ENCODE results near the gene KIRREL3.
A peak's percentile ranks its signal among the peaks of the same experiment; 100 is the strongest.

The KIRREL3 gene

DNA sequence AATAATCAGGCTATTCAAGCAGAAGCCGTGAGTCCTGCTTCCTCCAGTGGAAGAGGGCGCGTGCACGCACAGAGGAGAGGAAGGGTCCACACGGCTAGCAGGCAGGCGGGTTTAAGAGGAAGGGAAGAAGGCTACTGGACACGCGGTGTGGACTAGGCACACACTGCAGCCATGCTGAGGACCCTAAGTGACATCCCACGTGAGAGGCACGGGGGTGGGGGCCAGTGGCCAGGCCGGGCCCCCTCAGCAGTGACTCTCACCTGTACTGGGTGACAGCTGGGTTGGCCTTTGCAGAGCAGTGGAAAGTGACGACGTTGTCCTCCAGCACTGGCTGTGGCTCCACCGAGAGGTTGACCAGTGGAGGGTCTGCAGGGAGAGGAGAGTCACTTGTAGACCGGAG lies 544.5 kb downstream of the KIRREL3 start:
- DNase-seq: no peak

DNA sequence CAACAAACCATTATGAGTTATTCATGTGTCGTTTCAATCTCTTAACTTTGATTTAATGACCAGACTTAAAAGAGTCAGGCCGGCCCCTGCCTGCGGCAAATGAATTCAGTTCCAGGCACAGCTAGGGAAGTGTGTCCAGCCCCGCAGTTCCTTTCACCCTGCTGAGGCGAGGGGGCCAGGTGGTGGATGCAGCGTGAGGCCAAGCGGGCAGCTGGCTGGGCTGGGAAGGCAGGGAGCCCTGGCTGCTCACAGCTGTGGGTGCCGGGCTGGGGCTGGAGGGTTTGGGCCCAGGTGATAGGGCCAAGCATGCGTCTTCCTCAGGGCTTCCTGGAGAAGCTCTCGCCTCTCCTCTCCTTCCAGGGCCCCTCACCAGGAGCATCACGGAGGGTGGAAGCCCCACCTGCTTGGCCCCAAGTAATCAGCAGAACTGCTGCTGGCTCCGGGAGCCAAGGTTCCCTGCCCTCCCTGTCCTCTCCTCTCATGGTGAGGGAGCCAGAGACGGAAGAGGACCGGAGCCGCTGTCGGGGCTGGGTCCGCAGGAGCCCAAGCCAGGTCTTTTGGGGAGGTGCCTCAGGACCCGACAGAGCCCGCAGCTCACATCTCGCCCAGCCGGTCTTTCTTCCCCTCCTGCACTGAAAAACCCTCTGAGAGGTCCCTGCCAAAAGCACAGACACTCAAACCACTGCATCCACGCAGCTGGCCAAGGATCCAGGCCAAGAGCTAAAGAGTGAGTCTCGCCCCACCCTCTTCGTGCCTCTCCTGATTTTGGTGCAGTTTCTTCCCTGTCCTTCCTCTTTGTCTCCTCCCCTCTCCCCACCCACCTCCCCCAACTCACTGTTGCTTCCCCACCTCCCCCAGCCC lies 548.1 kb downstream of the KIRREL3 start:
- DNase-seq: no peak

GRCh38 chr11:126451211-126451802 lies 549.3 kb downstream of the KIRREL3 start:
- DNase-seq: no peak

DNA sequence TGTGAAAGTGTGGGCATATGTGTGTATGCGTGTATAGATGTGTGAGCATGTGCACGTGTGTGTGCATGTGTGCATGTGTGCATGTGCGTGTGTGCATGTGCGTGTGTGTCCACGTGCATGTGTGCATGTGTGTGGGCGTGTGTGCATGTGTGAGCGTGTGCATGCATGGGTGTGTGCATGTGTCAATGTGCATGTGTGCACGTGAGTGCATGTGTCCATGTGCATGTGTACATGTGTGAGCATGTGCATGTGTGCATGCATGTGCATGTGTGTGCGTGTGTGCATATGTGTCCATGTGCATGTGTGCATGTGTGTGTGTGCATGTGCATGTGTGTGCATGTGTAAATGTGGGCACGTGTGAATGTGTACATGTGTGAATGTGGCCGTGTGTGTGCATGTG lies 549.8 kb downstream of the KIRREL3 start:
- no peak for DNase-seq

DNA sequence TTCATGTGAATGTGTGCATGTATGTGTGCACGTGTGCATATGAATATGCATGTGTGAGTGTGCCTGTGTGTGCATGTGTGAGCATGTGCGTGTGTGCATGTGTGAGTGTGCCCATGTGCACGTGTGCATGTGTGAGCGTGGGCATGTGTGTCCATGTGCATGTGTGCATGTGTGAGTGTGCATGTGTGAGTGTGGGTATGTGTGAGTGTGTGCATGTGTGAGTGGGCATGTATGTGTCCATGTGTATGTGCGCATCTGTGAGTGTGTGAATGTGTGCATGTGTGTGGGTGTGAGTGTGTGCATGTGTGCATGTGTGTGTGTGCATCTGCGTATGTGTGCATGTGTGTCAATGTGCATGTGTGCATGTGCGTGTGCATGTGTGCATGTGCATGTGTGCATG lies 550.4 kb downstream of the KIRREL3 start:
- no peak for DNase-seq

DNA sequence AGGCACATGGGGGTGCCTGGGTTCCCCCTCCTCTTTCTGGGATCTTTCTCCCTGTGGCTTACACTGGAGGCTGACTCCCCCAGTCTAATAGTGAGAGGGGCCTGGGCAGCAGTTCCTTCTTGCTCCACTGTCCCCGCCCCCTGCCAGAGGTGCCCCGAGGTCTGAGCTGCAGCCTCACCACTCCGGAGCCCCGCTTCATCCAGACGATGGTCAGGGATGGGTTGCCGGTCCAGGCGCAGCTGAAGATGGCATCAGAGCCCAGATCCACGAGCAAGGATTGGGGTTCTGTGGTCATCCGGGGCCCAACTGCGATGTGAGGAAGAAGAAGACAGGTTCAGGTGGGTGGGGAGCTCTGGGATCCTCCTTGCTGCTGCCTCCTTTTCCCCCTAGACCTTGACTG lies 554.0 kb downstream of the KIRREL3 start:
- DNase-seq: no peak

DNA sequence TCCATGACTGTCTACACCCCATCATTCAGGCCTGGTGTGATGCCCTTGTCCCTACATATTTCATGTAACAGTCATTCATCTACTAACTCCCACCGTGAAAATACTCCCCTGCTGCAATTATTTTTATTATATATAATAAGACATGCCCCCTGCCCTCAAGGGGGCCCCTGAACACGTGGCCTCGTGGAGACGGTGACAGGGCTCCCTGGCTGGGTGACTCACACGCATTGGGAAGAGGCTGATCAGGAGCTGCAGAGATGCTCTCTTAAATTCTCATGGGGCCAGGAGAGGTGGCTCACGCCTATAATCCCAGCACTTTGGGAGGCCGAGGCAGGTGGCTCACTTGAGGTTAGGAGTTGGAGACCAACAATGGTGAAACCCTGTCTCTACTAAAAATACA lies 556.5 kb downstream of the KIRREL3 start:
- no peak for DNase-seq

GRCh38 chr11:126443120-126443519 lies 557.5 kb downstream of the KIRREL3 start:
- peak; percentile 5 for DNase-seq

GRCh38 chr11:126440792-126441514 lies 559.6 kb downstream of the KIRREL3 start:
- peak; percentile 76 for DNase-seq

DNA sequence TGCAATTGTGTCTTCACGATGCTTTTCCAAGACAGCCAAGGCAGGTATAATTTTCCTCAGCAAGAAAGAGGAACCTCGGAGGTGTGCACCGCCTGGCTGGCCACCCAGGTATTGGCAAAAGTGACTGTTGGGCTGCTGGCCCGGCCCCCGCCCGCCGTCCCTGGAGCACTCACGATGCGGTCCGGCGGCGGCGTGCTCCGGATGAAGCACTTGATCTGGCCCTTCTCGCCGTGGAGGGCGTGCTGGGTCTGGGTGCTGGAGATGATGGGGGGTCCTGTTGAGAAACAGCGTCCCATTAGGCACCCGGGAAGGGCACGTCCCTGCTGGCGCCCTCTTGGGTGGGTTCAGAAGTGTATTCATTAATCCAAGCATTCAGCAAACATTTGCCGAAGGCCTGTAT lies 560.3 kb downstream of the KIRREL3 start:
- no peak for DNase-seq

- DNase-seq: no peak
Measured at GRCh38 chr11:126438691-126439090, 561.9 kb downstream of the KIRREL3 start.

DNA sequence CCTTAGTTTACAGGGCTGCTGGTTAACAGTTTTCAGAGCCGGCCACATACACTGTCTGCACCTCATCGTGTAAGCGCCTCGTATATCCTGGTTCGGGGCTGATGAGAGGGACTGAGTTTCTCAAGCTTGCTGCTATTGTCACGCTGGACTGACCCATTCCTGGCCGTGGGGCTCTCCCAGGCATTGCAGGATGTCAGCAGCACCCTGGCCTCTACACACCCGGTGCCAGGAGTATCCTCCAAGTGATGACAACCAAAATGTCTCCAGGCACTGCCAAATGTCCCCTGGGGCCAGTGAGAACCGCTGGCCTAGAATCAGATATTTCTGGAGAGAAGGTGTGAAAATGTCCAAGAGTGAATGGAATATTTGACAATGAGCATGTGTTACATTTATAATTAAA lies 562.3 kb downstream of the KIRREL3 start:
- no peak for DNase-seq

GRCh38 chr11:126437731-126438130 lies 562.8 kb downstream of the KIRREL3 start:
- no peak for DNase-seq

DNA sequence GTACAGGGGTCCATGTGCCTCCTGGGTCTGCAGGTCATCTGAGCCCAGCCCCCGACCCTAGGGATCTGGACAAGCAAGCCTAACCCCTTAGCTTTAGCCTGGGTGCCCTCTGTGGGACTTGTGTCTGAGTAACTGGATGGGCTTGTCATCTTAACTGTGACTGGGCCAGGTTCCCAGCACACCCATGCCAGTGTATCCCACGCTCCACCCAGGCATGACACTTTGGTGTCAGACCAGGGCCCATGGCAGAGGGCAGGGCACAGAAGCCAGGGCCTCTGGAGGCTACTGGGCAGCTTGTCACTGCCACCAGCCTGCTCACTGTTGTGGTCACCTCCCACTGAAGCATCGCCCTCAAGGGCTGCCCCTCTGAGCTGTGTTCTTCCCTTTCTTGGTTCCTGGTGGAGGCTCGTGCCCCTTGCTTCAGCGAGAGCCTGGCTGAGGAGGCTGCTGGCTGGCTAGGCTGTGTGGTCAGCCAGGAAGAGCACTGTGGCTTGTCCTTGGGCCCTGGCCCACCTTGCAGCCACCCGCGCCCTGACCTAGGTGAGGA lies 564.3 kb downstream of the KIRREL3 start:
- DNase-seq: no peak

- no peak for DNase-seq
Measured at GRCh38 chr11:126434950-126435335, 565.6 kb downstream of the KIRREL3 start.

GRCh38 chr11:126433989-126434949 lies 566.3 kb downstream of the KIRREL3 start:
- DNase-seq: no peak

DNA sequence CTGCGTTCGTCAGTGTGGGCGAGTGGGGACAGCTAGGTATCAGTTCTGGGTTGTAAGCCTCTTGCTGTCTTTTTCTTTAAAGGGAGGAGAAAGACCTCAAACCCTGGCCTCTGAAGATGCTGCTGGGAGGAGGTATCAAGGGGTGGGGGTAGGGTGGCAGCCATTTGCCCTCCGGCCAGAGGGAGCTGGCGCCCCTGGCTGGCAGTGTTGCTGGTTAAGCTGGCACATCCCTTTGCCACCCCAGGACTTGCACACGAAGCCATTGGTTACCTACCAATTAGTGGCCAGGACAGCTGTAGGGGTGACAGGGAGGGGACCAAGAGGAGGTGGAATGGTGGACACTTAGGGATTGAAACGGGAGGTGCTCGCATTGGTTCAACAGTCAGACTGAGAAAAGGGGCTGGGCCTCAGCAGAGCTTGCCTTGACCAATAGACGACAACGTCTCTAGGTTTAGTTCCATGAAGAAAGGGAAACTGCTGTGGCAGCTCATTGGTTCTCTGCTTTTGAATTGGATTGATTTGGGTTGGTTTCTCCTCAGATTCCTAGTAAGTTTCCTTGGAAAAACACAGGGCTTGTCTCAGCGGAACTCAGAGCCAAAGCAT lies 567.2 kb downstream of the KIRREL3 start:
- DNase-seq: no peak

GRCh38 chr11:126432525-126432924 lies 568.0 kb downstream of the KIRREL3 start:
- no peak for DNase-seq

DNA sequence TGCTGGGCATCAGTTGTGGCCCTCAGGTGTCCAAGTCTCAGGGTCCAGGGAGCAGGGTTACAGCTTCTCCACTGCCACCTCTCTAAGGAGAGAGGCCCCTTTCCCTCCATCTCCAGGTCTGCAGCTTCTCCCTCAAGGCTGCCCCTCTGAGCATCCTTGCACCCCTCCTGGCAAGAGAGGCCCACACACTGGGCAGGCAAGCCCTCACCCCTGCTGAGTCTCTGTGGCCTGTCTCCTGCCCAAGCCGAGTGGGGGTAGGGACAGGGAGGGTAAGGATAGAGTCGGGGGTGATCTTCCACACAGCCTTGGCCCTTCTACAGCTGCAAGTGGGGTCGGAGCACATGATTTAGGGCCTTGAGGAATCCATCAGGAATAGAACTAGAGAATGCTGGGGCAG lies 568.5 kb downstream of the KIRREL3 start:
- DNase-seq: no peak

DNA sequence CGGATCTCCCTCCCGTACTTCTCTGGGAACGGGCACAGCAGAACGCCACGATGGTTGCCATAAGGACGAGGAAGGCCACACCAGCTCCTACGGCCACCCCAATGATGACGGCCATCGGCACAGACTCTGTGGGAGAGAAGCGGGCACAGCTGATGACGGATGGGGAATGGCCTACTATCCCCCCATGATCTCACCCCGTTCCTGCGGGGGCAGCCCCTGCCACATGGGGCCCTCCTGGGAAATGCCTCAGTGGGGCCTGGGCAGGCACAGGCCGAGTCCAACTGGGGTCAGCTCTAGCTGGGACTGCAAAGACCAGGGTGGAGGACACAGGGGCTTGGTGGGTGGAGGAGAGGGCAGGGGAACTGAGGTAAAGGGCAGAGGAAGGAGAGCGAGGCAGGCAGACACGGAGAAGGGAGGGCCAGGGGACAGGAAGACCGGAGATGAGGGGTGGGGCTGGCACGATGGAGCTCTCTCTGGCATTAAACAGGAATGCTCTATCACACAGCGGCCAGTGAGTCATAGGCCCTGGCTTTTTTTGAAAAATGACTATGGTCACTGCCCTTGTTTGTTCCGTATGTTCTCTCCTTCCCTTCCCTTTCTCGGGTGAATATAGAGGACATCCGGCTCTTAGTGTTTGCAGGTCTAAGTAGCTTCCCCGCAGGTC lies 569.0 kb downstream of the KIRREL3 start:
- no peak for DNase-seq

GRCh38 chr11:126430581-126431335 lies 569.8 kb downstream of the KIRREL3 start:
- no peak for DNase-seq
